HCT116 (cell line): ENCODE data around the gene HHIPL2. TPM values are rescaled to one million over a fixed set of nuclear protein-coding genes. Genes with fewer than 3 reads are reported as not detected.

Source experiments
- ATAC-seq: fragments of 200-7000 bp; cut with Tn5 transposase; 2 replicates; pipeline ENCODE4 v1.9.1; 2020; ENCODE audit warnings: mild to moderate bottlenecking, moderate library complexity
- BruUV-seq: library from RNA; stranded (reverse); fragments of 400-500 nt; replicated peaks from 2 replicates; lab custom pipeline; 2021; lab: Mats Ljungman, UMichigan
- CTCF ChIA-PET: fragments of 300-600 bp; sonication (Branson Sonifier 250); formaldehyde crosslinking; loops from one replicate; lab custom pipeline; 2021; ENCODE audit warnings: antibody characterized with exemption; lab: Charles Lee
- POLR2A ChIA-PET: fragments of 300-600, 350-600 bp; sonication (Branson Sonifier 250); formaldehyde crosslinking; loops from one replicate; lab custom pipeline; 2021; ENCODE audit warnings: antibody characterized with exemption; lab: Charles Lee
- RAD21 ChIA-PET, 2 experiments: fragments of 300-600 bp; sonication (Branson Sonifier 250); formaldehyde crosslinking; loops; one replicate each; lab custom pipeline; 2023; ENCODE audit warnings: low total read pairs in 2 of 2; ENCODE audit not compliant: uncharacterized antibody in 2 of 2, unreplicated experiment in 2 of 2, low non-redundant PET in 1 of 2; lab: Charles Lee
- DNase-seq: peaks from one replicate; pipeline ENCODE4 v3.0.0-alpha.2; 2010; ENCODE audit warnings: low read depth, low spot score
- H2AFZ ChIP-seq: fragments of 200-600 bp; shearing (Covaris generic), sonication (generic); 2 replicates; pipeline ENCODE4 v1.6.1; 2017; ENCODE audit warnings: low read depth, mixed run types, mixed read lengths, antibody characterized with exemption, low read length; ENCODE audit not compliant: poor library complexity, severe bottlenecking
- H3K27ac ChIP-seq: 2 replicates; pipeline ENCODE4 v1.5.1; 2012; ENCODE audit warnings: low read depth, low read length
- H3K27me3 ChIP-seq: fragments of 200-600 bp; sonication (generic); 2 replicates; pipeline ENCODE4 v1.6.1; 2016; ENCODE audit warnings: mixed run types, low read length, mixed read lengths; ENCODE audit not compliant: insufficient read depth
- H3K36me3 ChIP-seq, 2 experiments: fragments of 200-500 bp in 1 of 2; fragments of 200-600 bp in 1 of 2; sonication (Bioruptor generic) in 1 of 2; sonication (generic) in 1 of 2; 2 replicates each; pipeline versions ENCODE4 v1.5.1 to v1.6.1; 2014 to 2016; ENCODE audit warnings: low read length in 2 of 2, inconsistent platforms in 1 of 2, mixed read lengths in 1 of 2, mixed run types in 1 of 2; ENCODE audit not compliant: insufficient read depth in 2 of 2, control insufficient read depth in 1 of 2
- H3K4me1 ChIP-seq, 2 experiments: fragments of 200-600 bp in 1 of 2; sonication (generic) in 1 of 2; 2 replicates each; pipeline versions ENCODE4 v1.5.1 to v1.6.1; 2012 to 2017; ENCODE audit warnings: low read length in 2 of 2, inconsistent platforms in 1 of 2, mild to moderate bottlenecking in 1 of 2, mixed read lengths in 1 of 2, mixed run types in 1 of 2, moderate library complexity in 1 of 2; ENCODE audit not compliant: insufficient read depth in 2 of 2, control insufficient read depth in 1 of 2
- H3K4me2 ChIP-seq: fragments of 200-600 bp; sonication (generic); 2 replicates; pipeline ENCODE4 v1.6.1; 2017; ENCODE audit warnings: mixed run types, low read length, mixed read lengths
- H3K4me3 ChIP-seq, 2 experiments: fragments of 200-600 bp in 1 of 2; sonication (generic) in 1 of 2; replicated peaks in 1 of 2; 2 replicates each; pipeline ENCODE4 v1.5.1; 2011 to 2016; ENCODE audit warnings: low read length in 2 of 2, control low read depth in 1 of 2, low read depth in 1 of 2, mild to moderate bottlenecking in 1 of 2, mixed read lengths in 1 of 2, mixed run types in 1 of 2
- H3K79me2 ChIP-seq: fragments of 200-600 bp; sonication (generic); 2 replicates; pipeline ENCODE4 v1.6.1; 2017; ENCODE audit warnings: mild to moderate bottlenecking, mixed run types, low read length, moderate library complexity, mixed read lengths; ENCODE audit not compliant: insufficient read depth
- H3K9ac ChIP-seq: fragments of 200-600 bp; sonication (generic); 2 replicates; pipeline ENCODE4 v1.6.1; 2016; ENCODE audit warnings: low read length, mixed read lengths
- H3K9me2 ChIP-seq: fragments of 200-600 bp; sonication (generic), shearing (Covaris generic); 2 replicates; pipeline ENCODE4 v1.6.1; 2017; ENCODE audit warnings: mixed run types, mild to moderate bottlenecking, moderate library complexity; ENCODE audit not compliant: insufficient read depth
- H3K9me3 ChIP-seq, 2 experiments: fragments of 200-500 bp in 1 of 2; fragments of 200-600 bp in 1 of 2; sonication (Bioruptor generic) in 1 of 2; sonication (generic) in 1 of 2; 2 replicates each; pipeline ENCODE4 v1.6.1; 2014 to 2017; ENCODE audit warnings: low read length in 2 of 2, mixed read lengths in 2 of 2, inconsistent platforms in 1 of 2, low read depth in 1 of 2, mild to moderate bottlenecking in 1 of 2, mixed run types in 1 of 2, moderate library complexity in 1 of 2; ENCODE audit not compliant: control insufficient read depth in 1 of 2, insufficient read depth in 1 of 2
- H4K20me1 ChIP-seq: fragments of 200-600 bp; sonication (generic), shearing (Covaris generic); 2 replicates; pipeline ENCODE4 v1.6.1; 2017; ENCODE audit warnings: mixed run types, mild to moderate bottlenecking, moderate library complexity; ENCODE audit not compliant: insufficient read depth
- CBX3 ChIP-seq: IDR thresholded peaks from 2 replicates; pipeline ENCODE4 v1.6.1; 2012; ENCODE audit warnings: low read depth
- CEBPB ChIP-seq: IDR thresholded peaks from 2 replicates; pipeline ENCODE4 v1.6.1; 2012; ENCODE audit warnings: low read depth
- EGR1 ChIP-seq: IDR thresholded peaks from 2 replicates; pipeline ENCODE4 v1.6.1; 2012; ENCODE audit warnings: low read depth
- ELF1 ChIP-seq: IDR thresholded peaks from 2 replicates; pipeline ENCODE4 v1.6.1; 2012; ENCODE audit warnings: low read depth, borderline replicate concordance
- EZH2phosphoT487 ChIP-seq: fragments of 200-600 bp; IDR thresholded peaks from 2 replicates; pipeline ENCODE4 v1.6.1; 2018; ENCODE audit warnings: antibody characterized with exemption, borderline replicate concordance
- FOSL1 ChIP-seq: IDR thresholded peaks from 2 replicates; pipeline ENCODE4 v1.6.1; 2012; ENCODE audit warnings: low read depth
- POLR2A ChIP-seq: IDR thresholded peaks from 2 replicates; pipeline ENCODE4 v1.7.0; 2011; ENCODE audit warnings: borderline replicate concordance; ENCODE audit not compliant: insufficient read depth, insufficient read length; ENCODE audit errors: extremely low read depth
- POLR2AphosphoS5 ChIP-seq: IDR thresholded peaks from 2 replicates; pipeline ENCODE4 v1.6.1; 2011; ENCODE audit warnings: mild to moderate bottlenecking, low read depth, low read length, moderate library complexity
- RAD21 ChIP-seq: IDR thresholded peaks from 2 replicates; pipeline ENCODE4 v1.6.1; 2012; ENCODE audit warnings: low read depth, mild to moderate bottlenecking
- SIN3A ChIP-seq: IDR thresholded peaks from 2 replicates; pipeline ENCODE4 v1.6.1; 2012; ENCODE audit warnings: low read depth
- SP1 ChIP-seq: IDR thresholded peaks from 2 replicates; pipeline ENCODE4 v1.6.1; 2012; ENCODE audit warnings: low read depth
- SRF ChIP-seq: IDR thresholded peaks from 2 replicates; pipeline ENCODE4 v1.6.1; 2012; ENCODE audit warnings: low read depth
- YY1 ChIP-seq: IDR thresholded peaks from 2 replicates; pipeline ENCODE4 v1.6.1; 2011; ENCODE audit warnings: low read length, low read depth, moderate library complexity, mild to moderate bottlenecking; ENCODE audit not compliant: insufficient replicate concordance; ENCODE audit errors: extremely low read depth
- ZFX ChIP-seq: fragments of 450-650 bp; IDR thresholded peaks from 2 replicates; pipeline ENCODE4 v1.6.1; 2017
- ZNF274 ChIP-seq: fragments of 200-500 bp; sonication (Bioruptor generic); IDR thresholded peaks from 2 replicates; pipeline ENCODE4 v1.6.1; 2014; ENCODE audit warnings: mild to moderate bottlenecking, low read depth, low read length, inconsistent platforms
- intact Hi-C: fragments of 100-400 bp; cut with micrococcal nuclease; formaldehyde crosslinking; loops from 2 replicates; pipeline ENCODE4 v1.10.0; 2022
- total RNA-seq: library from RNA; stranded (reverse); gene quantifications from one replicate; pipeline ENCODE4 v1.2.1, GENCODE V29; 2021; ENCODE audit not compliant: unreplicated experiment
- TF ChIP-seq, protein P1 (sequence below): IDR thresholded peaks from 2 replicates; pipeline ENCODE4 v1.6.1; 2012
- TF ChIP-seq, protein P2 (sequence below): IDR thresholded peaks from 2 replicates; pipeline ENCODE4 v1.6.1; 2012; ENCODE audit warnings: low read depth
- TF ChIP-seq, protein P3 (sequence below), 3 experiments: fragments of 200-600 bp in 1 of 3; sonication (generic) in 1 of 3; IDR thresholded peaks in 2 of 3; conservative IDR thresholded peaks in 1 of 3; 2 replicates each; pipeline ENCODE4 v1.5.1; 2012 to 2017; ENCODE audit warnings: low read depth in 2 of 3, low read length in 2 of 3, antibody characterized with exemption in 1 of 3, borderline replicate concordance in 1 of 3, control low read depth in 1 of 3, mild to moderate bottlenecking in 1 of 3, mixed read lengths in 1 of 3, mixed run types in 1 of 3, moderate library complexity in 1 of 3; ENCODE audit not compliant: insufficient read depth in 1 of 3
- TF ChIP-seq, protein P4 (sequence below): IDR thresholded peaks from 2 replicates; pipeline ENCODE4 v1.6.1; 2011; ENCODE audit warnings: mild to moderate bottlenecking, low read length, moderate library complexity; ENCODE audit not compliant: insufficient replicate concordance; ENCODE audit errors: extremely low read depth
- TF ChIP-seq, protein P5 (sequence below): IDR thresholded peaks from 2 replicates; pipeline ENCODE4 v1.6.1; 2012

The HHIPL2 gene
- total RNA-seq, 1 experiment from 2014 or later, result 0.27 TPM

DNA sequence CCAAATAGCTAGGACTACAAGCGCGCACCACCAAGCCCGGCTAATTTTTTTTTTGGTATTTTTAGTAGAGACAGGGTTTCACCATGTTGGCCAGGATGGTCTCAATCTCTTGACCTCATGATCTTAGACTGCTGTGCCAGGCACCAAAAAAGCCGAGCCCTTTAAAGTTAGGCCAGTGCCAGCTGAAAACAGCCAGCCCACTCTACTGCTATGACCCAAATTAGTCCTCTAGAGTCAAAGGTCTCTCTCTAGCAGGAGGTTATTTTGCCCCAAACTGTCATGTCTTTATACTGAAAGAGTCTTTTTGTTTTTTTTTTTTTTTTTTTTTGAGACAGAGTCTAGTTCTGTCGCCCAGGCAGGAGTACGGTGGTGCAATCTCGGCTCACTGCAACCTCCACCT is 9.7 kb upstream of the HHIPL2 start:
- BruUV-seq, result no TSS peak
- no peak for ATAC-seq
- RAD21 ChIA-PET, result no interaction called here

More for the DNA sequence above, 9.7 kb upstream of the HHIPL2 start:
- TF ChIP-seq ZFX (no peak), EZH2phosphoT487 (no peak), SIN3A (no peak), ELF1 (no peak), SRF (no peak), SP1 (no peak), CEBPB (no peak), POLR2A (no peak), POLR2AphosphoS5 (no peak), CBX3 (no peak), EGR1 (no peak), RAD21 (no peak), FOSL1 (no peak), YY1 (no peak), ZNF274 (no peak)
- TF ChIP-seq, protein P1, sequence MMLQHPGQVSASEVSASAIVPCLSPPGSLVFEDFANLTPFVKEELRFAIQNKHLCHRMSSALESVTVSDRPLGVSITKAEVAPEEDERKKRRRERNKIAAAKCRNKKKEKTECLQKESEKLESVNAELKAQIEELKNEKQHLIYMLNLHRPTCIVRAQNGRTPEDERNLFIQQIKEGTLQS, result no peak
- TF ChIP-seq, protein P2, sequence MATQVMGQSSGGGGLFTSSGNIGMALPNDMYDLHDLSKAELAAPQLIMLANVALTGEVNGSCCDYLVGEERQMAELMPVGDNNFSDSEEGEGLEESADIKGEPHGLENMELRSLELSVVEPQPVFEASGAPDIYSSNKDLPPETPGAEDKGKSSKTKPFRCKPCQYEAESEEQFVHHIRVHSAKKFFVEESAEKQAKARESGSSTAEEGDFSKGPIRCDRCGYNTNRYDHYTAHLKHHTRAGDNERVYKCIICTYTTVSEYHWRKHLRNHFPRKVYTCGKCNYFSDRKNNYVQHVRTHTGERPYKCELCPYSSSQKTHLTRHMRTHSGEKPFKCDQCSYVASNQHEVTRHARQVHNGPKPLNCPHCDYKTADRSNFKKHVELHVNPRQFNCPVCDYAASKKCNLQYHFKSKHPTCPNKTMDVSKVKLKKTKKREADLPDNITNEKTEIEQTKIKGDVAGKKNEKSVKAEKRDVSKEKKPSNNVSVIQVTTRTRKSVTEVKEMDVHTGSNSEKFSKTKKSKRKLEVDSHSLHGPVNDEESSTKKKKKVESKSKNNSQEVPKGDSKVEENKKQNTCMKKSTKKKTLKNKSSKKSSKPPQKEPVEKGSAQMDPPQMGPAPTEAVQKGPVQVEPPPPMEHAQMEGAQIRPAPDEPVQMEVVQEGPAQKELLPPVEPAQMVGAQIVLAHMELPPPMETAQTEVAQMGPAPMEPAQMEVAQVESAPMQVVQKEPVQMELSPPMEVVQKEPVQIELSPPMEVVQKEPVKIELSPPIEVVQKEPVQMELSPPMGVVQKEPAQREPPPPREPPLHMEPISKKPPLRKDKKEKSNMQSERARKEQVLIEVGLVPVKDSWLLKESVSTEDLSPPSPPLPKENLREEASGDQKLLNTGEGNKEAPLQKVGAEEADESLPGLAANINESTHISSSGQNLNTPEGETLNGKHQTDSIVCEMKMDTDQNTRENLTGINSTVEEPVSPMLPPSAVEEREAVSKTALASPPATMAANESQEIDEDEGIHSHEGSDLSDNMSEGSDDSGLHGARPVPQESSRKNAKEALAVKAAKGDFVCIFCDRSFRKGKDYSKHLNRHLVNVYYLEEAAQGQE, result no peak
- TF ChIP-seq, protein P3, sequence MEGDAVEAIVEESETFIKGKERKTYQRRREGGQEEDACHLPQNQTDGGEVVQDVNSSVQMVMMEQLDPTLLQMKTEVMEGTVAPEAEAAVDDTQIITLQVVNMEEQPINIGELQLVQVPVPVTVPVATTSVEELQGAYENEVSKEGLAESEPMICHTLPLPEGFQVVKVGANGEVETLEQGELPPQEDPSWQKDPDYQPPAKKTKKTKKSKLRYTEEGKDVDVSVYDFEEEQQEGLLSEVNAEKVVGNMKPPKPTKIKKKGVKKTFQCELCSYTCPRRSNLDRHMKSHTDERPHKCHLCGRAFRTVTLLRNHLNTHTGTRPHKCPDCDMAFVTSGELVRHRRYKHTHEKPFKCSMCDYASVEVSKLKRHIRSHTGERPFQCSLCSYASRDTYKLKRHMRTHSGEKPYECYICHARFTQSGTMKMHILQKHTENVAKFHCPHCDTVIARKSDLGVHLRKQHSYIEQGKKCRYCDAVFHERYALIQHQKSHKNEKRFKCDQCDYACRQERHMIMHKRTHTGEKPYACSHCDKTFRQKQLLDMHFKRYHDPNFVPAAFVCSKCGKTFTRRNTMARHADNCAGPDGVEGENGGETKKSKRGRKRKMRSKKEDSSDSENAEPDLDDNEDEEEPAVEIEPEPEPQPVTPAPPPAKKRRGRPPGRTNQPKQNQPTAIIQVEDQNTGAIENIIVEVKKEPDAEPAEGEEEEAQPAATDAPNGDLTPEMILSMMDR (IDR thresholded peaks at IDR 0.05 in 2 of 3, conservative IDR thresholded peaks at IDR 0.05 in 1 of 3; ENCODE audit: borderline replicate concordance in 1 of 3, insufficient read depth in 1 of 3, low read depth in 2 of 3, low read length in 2 of 3), result no peak
- TF ChIP-seq, protein P4, sequence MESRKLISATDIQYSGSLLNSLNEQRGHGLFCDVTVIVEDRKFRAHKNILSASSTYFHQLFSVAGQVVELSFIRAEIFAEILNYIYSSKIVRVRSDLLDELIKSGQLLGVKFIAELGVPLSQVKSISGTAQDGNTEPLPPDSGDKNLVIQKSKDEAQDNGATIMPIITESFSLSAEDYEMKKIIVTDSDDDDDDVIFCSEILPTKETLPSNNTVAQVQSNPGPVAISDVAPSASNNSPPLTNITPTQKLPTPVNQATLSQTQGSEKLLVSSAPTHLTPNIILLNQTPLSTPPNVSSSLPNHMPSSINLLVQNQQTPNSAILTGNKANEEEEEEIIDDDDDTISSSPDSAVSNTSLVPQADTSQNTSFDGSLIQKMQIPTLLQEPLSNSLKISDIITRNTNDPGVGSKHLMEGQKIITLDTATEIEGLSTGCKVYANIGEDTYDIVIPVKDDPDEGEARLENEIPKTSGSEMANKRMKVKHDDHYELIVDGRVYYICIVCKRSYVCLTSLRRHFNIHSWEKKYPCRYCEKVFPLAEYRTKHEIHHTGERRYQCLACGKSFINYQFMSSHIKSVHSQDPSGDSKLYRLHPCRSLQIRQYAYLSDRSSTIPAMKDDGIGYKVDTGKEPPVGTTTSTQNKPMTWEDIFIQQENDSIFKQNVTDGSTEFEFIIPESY, result no peak
- TF ChIP-seq, protein P5, sequence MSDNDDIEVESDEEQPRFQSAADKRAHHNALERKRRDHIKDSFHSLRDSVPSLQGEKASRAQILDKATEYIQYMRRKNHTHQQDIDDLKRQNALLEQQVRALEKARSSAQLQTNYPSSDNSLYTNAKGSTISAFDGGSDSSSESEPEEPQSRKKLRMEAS, result no peak
- H3K9me2 ChIP-seq, result no peaks in the 10 kb centered on the region
- DNase-seq, result no peak
- H3K36me3 ChIP-seq, result peaks cover 9 to 28% of the 10 kb centered on the region in 2 experiments; a peak in 3 of 4 replicates
- no peaks in the 10 kb centered on the region for H3K9me3 ChIP-seq
- no peaks in the 10 kb centered on the region for H3K27me3 ChIP-seq
- no peaks in the 10 kb centered on the region for H4K20me1 ChIP-seq
- ChIA-PET CTCF (no interaction called here), POLR2A (no interaction called here)
- H2AFZ ChIP-seq, result no peak overlapping the region
- intact Hi-C loops, result no loop called here
- H3K9ac ChIP-seq, result no peak overlapping the region
- no peaks in the 10 kb centered on the region for H3K4me1 ChIP-seq
- no peak overlapping the region for H3K4me2 ChIP-seq
- H3K4me3 ChIP-seq, result no peak overlapping the region
- H3K79me2 ChIP-seq, result no peaks in the 10 kb centered on the region
- no peak overlapping the region for H3K27ac ChIP-seq
